Neutrophil (primary cell): ENCODE measurements around the gene ACIN1.

ENCODE experiments used
- H3K27ac ChIP-seq: fragments of 200-600 bp; sonication (generic); 2 replicates; pipeline ENCODE4 v1.5.1; 2016; ENCODE audit warnings: mild to moderate bottlenecking, moderate library complexity
- H3K27me3 ChIP-seq: fragments of 200-600 bp; sonication (generic); 2 replicates; pipeline ENCODE4 v1.6.0; 2016; ENCODE audit warnings: mild to moderate bottlenecking
- H3K36me3 ChIP-seq: fragments of 200-600 bp; sonication (generic); 2 replicates; pipeline ENCODE4 v1.5.1; 2017
- H3K4me1 ChIP-seq, 2 experiments: fragments of 200-600 bp in 1 of 2; sonication (generic) in 1 of 2; 1 replicate in 1 of 2; 2 replicates in 1 of 2; pipeline versions ENCODE4 v1.5.1 to v1.6.1; 2013 to 2016; ENCODE audit warnings: low read depth in 1 of 2, low read length in 1 of 2, mild to moderate bottlenecking in 1 of 2, moderate library complexity in 1 of 2; ENCODE audit not compliant: control insufficient read depth in 1 of 2, insufficient read depth in 1 of 2
- H3K4me3 ChIP-seq, 2 experiments: fragments of 200-600 bp in 1 of 2; sonication (generic) in 1 of 2; 1 replicate in 1 of 2; 2 replicates in 1 of 2; pipeline ENCODE4 v1.5.1; 2013 to 2016; ENCODE audit warnings: low read depth in 1 of 2, low read length in 1 of 2, mild to moderate bottlenecking in 1 of 2, moderate library complexity in 1 of 2
- H3K9me3 ChIP-seq: fragments of 200-600 bp; sonication (generic); 2 replicates; pipeline ENCODE4 v1.5.1; 2016
- TF ChIP-seq, protein P1 (sequence below): fragments of 200-600 bp; sonication (generic); IDR thresholded peaks from 2 replicates; pipeline ENCODE4 v1.5.1; 2016; ENCODE audit warnings: antibody characterized with exemption

Gene ACIN1

GRCh38 chr14:23118506-23119362 is 23.8 kb upstream of the ACIN1 start, which contains the start of gene CEBPE:
Gene CEBPE, minus strand, starts transcription at chr14:23119255. Its CDS starts 164 bp downstream, at chr14:23119091.
- TF ChIP-seq, protein P1, sequence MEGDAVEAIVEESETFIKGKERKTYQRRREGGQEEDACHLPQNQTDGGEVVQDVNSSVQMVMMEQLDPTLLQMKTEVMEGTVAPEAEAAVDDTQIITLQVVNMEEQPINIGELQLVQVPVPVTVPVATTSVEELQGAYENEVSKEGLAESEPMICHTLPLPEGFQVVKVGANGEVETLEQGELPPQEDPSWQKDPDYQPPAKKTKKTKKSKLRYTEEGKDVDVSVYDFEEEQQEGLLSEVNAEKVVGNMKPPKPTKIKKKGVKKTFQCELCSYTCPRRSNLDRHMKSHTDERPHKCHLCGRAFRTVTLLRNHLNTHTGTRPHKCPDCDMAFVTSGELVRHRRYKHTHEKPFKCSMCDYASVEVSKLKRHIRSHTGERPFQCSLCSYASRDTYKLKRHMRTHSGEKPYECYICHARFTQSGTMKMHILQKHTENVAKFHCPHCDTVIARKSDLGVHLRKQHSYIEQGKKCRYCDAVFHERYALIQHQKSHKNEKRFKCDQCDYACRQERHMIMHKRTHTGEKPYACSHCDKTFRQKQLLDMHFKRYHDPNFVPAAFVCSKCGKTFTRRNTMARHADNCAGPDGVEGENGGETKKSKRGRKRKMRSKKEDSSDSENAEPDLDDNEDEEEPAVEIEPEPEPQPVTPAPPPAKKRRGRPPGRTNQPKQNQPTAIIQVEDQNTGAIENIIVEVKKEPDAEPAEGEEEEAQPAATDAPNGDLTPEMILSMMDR: peak; percentile 11
- no peaks in the 10 kb centered on the region for H3K36me3 ChIP-seq
- H3K27ac ChIP-seq: peak within 1 kb of the TSS; percentile 90
- H3K4me3 ChIP-seq: peak within 1 kb of the TSS; percentile 60 to 61
- no peaks in the 10 kb centered on the region for H3K27me3 ChIP-seq
- H3K9me3 ChIP-seq: no peaks in the 10 kb centered on the region
- peaks cover 71 to 77% of the 10 kb centered on the region in 2 experiments for H3K4me1 ChIP-seq

DNA sequence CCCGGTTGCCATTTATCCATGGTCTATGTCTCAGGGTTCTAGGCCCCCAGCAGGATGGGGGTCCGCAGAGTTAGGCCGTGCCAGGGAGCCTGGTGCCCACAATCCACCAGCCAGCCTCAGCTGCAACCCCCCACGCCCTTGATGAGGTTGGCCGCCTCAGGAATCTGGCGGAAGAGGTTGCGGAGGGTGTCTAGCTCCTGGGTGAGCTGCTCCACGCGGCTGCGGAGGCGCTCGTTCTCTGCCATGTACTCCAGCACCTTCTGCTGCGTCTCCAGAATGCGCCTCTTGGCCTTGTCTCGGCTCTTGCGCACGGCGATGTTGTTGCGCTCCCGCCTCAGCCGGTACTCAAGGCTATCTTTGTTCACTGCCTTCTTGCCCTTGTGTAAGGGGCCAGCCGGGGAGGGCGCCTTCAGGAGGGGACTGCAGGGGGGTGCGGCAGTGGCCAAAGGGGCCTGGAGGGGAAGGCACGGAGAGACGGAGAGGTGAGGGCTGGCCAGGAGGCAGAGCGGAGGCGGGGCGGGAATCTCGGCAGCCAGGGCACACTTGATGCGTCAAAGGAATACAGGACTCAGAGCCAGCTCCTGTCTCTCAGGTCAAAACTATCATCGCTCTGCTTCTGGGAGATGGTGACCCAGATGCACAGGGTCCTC is 22.6 kb upstream of the ACIN1 start:
- TF ChIP-seq, protein P1: no peak
- Histone ChIP-seq H3K27ac (peak overlapping the region; percentile 90), H3K4me1 (peaks cover 84 to 89% of the 10 kb centered on the region in 2 experiments), H3K4me3 (peak overlapping the region; percentile 60 to 61), H3K9me3 (no peaks in the 10 kb centered on the region), H3K27me3 (no peaks in the 10 kb centered on the region), H3K36me3 (no peaks in the 10 kb centered on the region)

DNA sequence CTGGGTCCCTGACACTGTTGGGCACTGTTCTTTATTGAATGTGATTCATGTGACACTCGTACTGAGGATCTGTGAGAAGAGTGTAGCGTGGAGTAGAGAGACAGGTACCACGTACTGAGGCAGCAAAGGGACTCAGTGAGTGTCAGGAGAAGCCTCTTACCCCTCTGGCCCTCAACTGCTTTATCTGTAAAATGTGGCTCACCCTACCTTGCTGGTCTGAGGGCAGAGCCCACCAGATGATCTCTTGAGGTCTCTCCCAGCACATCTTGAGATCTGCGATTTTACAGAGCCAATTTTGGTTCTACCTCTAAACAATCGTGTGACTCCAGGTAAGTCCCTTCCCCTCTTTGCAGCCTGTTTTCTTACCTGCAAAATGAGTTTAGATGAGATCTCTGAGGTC is 21.0 kb upstream of the ACIN1 start:
- Histone ChIP-seq H3K36me3 (no peaks in the 10 kb centered on the region), H3K27me3 (no peaks in the 10 kb centered on the region), H3K9me3 (no peaks in the 10 kb centered on the region), H3K4me1 (peaks cover 98 to 100% of the 10 kb centered on the region in 2 experiments), H3K4me3 (peak overlapping the region in 1 of 2 experiments; percentile 60), H3K27ac (peak overlapping the region; percentile 90)
- TF ChIP-seq, protein P1: no peak

GRCh38 chr14:23115039-23115731 is 20.2 kb upstream of the ACIN1 start:
- TF ChIP-seq, protein P1: no peak
- Histone ChIP-seq H3K36me3 (no peaks in the 10 kb centered on the region), H3K4me3 (peak overlapping the region; percentile 16 to 17), H3K4me1 (peaks cover 98 to 100% of the 10 kb centered on the region in 2 experiments), H3K27ac (peak overlapping the region; percentile 90), H3K9me3 (no peaks in the 10 kb centered on the region), H3K27me3 (no peaks in the 10 kb centered on the region)

GRCh38 chr14:23114669-23115038 is 19.7 kb upstream of the ACIN1 start:
- Histone ChIP-seq H3K27ac (peak overlapping the region; percentile 90), H3K27me3 (no peaks in the 10 kb centered on the region), H3K36me3 (no peaks in the 10 kb centered on the region), H3K4me3 (peak overlapping the region; percentile 16 to 17), H3K9me3 (no peaks in the 10 kb centered on the region), H3K4me1 (peaks cover 94 to 100% of the 10 kb centered on the region in 2 experiments)
- TF ChIP-seq, protein P1: no peak
